HG02610 (cell line): ENCODE results near the gene NUP214.
"Not testable (repeated sequence)": the region's sequence is repeated elsewhere in the genome, so short reads cannot be mapped to it uniquely, and the experiment has no call there.

Experiments used
- ATAC-seq: cut with Tn5 transposase; IDR thresholded peaks from one replicate; pipeline ENCODE4 v1.9.1; 2021; ENCODE audit warnings: mild to moderate bottlenecking, moderate library complexity; ENCODE audit not compliant: unreplicated experiment

Gene NUP214

DNA sequence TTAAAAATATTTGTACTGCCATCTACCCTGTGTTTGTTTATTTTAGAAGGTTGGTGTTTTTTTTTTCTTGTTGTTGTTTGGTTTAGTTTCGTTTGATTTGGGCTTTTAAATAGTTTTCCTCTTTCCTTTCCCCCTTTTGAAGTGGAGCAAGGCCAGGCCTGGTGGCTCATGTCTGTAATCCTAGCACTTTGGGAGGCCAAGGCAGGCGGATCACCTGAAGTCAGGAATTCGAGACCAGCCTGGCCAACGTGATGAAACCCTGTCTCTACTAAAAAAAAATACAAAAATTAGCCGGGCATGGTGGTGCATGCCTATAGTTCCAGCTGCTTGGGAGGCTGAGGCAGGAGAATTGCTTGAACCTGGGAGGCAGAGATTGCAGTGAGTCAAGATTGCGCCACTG is 65.6 kb downstream of the NUP214 start:
- not testable (repeated sequence) for ATAC-seq

DNA sequence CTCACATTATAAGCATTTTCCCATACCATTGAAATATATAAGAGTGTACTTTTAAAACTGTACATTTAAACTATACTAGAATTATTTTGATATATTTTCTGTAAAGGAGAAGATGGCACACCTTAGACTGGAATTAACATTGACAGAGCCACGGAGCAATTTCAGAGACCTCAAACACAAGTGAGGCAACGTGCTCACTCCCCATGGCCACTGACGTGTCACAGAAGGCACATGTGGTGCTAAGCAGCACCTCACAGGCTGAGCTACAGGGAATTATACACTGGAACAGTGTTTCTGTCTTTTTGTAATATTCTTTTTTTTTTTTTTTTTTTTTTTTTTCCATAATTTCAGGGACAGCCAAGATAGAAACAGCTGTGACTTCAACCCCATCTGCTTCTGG is 66.5 kb downstream of the NUP214 start:
- no peak for ATAC-seq

DNA sequence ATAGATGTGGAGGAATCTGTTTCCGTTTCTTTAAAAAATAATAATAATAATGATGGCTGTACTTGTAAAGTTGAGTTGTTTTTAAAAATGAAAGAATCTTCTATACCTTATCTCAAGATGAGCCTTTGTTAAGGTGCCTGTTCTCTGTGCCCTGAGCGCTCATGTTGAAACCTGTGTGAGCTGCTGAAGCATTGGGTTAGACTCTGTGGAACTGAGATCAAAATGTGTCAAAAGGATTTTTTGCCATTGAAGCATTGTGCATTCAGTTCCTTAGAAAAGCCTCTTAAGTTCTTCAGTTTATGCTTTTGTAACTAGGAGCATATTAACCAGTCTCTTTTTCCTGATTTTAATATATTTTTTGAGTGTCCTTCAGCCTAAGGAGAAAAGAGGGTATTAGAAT is 67.7 kb downstream of the NUP214 start:
- ATAC-seq: no peak

DNA sequence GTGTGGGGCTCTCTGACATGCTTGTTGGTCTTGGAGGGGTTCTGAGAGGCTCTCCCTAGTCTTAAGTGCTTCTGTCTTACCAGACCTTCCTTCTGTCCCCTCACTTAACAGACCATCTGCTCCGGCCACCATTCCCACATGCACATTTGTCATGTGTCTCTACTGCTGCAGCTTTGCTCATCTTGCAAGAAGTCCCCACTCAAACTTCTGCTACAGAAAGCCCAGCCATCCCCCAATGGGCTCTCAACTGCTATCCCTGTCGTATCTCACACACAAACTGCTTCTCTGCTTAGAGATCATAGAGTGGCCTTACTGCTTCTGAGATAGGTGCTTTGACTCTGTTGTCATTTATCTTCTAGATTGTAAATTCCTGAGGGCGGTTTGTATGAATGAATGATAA is 69.4 kb downstream of the NUP214 start:
- no peak for ATAC-seq

DNA sequence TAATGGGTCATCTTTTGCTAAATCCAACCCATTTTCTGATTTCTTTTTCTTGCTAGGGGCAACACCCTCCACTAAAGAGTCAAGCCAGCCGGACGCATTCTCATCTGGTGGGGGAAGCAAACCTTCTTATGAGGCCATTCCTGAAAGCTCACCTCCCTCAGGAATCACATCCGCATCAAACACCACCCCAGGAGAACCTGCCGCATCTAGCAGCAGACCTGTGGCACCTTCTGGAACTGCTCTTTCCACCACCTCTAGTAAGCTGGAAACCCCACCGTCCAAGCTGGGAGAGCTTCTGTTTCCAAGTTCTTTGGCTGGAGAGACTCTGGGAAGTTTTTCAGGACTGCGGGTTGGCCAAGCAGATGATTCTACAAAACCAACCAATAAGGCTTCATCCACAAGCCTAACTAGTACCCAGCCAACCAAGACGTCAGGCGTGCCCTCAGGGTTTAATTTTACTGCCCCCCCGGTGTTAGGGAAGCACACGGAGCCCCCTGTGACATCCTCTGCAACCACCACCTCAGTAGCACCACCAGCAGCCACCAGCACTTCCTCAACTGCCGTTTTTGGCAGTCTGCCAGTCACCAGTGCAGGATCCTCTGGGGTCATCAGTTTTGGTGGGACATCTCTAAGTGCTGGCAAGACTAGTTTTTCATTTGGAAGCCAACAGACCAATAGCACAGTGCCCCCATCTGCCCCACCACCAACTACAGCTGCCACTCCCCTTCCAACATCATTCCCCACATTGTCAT is 72.0 kb downstream of the NUP214 start:
- no peak for ATAC-seq

DNA sequence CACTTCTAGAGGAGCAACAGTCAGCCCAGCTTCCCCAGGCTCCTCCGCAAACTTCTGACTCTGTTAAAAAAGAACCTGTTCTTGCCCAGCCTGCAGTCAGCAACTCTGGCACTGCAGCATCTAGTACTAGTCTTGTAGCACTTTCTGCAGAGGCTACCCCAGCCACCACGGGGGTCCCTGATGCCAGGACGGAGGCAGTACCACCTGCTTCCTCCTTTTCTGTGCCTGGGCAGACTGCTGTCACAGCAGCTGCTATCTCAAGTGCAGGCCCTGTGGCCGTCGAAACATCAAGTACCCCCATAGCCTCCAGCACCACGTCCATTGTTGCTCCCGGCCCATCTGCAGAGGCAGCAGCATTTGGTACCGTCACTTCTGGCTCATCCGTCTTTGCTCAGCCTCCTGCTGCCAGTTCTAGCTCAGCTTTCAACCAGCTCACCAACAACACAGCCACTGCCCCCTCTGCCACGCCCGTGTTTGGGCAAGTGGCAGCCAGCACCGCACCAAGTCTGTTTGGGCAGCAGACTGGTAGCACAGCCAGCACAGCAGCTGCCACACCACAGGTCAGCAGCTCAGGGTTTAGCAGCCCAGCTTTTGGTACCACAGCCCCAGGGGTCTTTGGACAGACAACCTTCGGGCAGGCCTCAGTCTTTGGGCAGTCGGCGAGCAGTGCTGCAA is 72.8 kb downstream of the NUP214 start:
- ATAC-seq: no peak

DNA sequence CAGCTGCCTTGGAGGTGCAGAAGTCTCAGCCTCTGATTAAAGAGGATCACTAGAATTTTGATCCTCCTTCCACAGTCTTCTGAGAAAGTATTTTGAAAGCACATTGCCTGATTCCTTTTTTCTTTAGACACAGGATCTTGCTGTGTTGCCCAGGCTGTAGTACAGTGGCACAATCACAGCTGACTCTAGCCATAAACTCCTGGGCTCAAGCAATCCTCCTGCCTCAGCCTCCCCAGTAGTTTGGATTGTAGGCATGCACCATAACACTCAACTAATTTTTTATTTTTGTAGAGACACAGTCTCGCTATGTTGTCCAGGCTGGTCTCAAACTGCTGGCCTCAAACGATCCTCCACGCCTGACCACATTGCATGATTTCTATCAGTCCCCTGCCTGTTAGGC is 76.5 kb downstream of the NUP214 start:
- ATAC-seq: no peak

DNA sequence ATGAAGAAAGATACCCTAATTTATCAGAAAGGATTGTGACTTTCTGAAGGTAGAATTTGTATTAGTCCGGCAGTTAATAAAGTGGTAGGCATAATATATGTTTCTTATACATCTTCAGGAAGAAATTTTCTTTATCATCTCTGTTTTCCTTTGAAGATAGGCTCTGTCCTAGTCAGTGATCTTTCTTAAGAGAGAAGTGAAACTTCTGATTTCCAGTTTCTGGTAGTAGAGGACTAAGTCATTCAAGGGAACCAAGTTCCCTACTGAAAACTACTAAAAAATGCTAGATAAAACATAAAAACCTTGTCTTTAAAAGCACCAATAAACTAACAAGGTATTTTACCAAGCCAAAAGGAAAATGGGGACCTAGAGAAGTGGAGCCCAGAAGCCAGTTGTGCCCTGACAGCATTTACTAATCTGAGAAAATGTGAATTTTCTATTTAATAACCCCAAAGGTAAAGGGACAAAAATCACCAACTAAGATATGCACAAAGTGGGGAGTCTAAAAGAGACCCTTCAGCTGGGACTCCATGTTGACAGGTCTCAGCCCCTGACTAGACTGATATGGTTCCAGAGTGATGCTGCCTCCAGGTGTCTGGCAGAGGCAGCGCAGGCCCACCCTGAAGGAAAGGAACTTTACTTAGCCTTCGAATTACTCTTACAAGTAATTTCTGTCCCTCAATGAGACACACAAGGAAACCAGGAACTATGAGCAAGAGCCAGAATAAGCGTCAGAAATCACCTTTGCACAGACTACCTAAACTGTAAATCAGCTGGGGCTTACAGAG is 78.2 kb downstream of the NUP214 start:
- ATAC-seq: no peak

DNA sequence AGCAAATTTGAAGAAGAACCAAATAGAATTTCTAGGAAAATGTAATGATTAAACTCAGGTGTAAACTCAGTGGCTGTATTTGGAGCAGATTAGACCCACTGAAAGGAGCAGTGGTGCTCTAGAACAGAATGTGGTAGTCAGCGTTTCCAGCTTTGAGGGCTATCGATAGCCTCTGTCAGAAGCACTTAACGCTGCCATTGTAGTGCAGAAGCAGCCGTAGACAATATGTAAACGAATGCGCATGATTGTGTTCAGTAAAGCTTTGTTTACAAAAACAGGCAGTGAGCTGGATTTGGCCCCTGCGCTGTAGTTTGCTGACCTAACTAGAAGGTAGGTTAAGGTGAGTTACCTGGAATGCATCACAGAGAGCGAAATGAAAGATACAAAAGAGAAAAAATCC is 78.9 kb downstream of the NUP214 start:
- ATAC-seq: no peak

DNA sequence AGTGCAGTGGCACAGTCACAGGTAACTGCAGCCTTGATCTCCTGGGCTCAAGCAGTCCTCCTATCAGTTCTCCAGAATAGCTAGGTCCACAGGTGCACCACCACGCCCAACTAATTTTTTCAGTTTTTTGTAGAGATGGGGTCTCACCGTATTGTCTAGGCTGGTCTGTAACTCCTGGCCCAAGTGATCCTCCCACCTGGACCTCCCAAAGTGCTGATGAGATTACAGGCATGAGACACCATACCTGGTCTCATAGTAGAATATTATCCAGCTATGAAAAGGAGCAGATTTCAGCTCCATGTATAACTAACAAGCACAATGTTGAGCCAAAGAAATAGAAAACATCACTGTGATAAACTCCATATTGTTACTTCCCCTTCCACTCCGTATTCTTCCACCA is 81.1 kb downstream of the NUP214 start:
- ATAC-seq: no peak

DNA sequence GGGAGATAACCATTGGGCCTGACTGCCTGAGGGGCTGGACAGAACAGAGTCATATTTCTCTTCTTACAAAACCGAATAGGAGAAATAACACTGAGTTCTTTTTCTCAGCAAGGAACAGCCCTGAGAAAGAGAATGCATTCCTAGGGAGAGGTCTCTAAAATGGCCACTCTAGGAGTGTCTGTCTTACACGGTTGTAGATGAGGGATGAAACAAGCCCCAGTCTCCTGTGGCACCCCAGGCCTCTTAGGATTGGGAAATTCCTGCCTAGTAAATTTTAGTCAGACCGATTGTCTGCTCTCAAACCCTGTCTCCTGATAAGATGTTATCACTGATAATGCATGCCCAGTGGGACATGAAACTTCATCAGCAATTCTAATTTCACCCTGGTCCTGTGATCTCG is 86.5 kb downstream of the NUP214 start:
- not testable (repeated sequence) for ATAC-seq

DNA sequence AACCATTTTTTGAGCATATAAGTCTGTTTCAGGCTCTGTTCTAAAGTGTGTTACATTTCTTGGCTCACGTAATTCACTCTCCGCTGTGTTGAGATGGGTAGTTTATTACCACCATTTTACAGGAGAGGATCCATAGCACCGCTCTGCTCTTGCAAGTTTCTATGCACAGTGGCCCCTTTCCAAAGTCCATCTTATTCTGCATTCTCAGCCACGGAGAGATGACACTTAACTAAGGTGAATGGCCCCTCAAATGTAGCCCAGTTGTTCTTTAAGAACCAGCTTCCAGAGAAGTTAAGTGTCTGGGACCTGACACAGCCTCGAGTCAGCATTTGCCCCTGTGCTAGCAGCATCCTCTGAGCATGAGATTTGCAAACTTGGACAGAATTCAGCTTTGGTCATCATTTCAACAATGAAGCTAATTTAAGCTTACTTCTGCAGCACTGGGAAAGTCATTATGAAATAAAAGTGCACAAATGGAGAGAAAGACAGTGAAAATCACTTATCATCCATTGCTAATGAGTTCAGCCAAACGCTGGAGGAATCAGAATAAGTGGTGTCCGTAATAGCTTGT is 89.0 kb downstream of the NUP214 start:
- no peak for ATAC-seq

DNA sequence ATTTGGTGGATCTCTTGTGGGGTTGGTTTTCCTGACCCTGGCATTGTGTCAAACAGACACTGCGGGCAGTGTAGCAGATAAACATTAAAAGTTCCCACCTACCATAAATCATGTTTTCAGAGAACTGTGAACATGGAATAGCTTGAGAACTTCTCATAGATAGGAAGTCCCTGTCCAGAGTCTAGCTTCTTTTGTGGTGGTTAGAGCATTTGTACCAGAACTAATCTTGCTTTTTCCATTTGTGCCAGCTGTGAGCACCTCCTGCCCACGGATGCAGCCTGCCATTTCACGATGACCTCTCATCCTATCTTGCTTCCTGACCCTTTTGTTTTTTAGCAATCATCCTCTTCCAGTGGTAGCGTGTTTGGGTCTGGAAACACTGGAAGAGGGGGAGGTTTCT is 89.5 kb downstream of the NUP214 start:
- no peak for ATAC-seq

DNA sequence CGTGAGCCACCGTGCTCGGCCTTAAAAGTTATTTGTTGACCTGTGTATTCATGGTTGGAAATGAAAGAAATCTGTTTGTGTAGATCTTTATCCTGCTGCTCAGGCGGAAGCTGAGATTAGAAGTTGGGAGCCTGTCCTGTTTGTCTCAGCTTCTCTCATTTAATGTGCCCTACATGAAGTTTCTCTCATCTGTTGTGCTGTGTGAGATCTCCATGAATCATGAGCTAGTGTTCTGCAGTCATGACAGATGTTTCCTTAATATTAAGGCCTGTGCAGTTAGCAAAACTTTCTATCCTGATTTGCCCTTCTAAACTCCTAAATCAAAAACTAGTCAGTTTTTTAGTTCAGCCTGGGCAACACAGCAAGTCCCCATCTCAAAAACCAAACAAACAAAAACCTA is 91.4 kb downstream of the NUP214 start:
- ATAC-seq: no peak

DNA sequence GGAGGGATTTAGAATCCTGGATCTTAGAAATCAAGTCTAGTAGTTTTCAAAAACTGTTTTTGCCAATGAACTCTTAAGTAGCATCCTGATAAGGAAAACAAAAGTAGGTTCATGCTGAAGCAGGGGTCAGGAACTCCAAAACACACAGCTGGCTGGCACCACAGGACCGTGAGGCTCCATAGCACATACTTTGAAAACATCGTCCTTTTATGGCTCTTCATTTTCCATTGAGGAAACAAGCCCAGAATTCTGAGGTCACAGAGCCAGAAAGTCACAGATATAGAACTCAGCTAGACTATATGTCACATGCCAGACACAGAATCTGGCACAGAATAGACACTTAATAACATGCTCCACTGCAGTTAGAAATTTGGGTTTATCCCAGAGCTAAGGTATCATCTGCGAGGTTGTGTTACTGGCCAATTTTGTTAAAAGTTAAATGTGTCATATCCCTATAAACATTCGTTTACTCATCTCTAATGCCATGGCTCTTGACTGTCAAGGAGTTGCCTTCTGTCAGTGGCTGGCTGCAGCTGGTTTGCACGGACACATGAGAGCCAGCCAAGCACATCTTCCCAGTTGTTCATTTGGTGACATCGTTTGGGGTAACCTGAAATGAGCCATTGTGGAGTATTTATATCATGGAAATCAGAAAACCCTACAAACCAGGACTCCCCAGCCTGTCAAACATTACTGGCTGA is 92.1 kb downstream of the NUP214 start:
- no peak for ATAC-seq

DNA sequence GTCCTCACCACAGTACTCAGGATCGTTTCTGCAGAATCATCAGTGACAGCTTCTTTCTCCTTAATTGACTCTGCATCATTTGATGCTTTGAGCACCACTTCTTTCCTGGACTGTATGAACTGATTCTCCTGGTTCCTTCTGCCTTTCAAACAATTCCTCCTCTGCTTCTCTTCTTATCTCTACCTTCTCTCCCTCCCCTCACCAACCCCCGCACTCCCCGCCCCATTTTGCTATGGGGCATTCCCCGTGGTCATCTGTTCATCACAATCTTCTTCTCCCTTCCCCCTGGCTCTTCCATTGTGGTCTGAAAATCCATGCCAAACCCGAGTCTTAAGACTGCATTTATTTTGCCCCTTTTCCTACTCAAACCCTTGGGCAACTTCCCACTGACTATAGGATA is 93.0 kb downstream of the NUP214 start:
- no peak for ATAC-seq

DNA sequence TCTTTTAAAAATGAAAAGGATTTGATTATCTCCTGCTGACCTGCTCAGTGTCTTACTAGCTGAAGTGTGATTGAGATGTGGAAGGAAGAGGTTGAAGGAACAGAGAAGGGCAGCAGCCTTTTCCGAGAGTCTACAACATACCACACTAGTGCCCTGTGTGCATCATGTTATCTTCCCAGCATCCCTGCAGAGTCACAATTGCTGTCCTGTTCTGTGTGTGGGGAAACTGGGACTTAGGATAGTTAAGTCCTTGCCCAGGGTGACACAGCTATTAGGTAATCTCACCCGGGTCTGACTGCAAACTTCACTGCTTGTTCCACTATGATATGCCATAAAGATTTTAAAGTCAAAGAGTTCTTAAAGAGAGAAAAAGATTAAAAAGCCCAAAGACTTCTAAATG is 95.1 kb downstream of the NUP214 start:
- no peak for ATAC-seq

DNA sequence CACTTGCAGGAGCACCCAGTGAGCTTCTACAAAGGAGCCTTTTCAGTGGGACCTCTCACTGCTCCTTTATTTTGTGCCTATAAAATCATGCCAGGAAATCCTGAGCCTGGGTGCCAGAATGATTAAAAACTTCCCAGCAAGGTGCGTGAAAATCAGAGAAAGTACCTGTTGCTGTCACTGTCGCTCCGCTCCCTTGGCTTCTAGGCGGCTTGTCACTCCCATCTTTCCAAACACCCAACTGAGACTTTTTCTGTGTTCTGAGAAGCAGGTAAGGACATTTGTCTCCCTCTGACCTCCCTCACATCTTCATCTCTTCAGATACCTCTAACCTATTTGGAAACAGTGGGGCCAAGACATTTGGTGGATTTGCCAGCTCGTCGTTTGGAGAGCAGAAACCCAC is 97.1 kb downstream of the NUP214 start:
- ATAC-seq: no peak

DNA sequence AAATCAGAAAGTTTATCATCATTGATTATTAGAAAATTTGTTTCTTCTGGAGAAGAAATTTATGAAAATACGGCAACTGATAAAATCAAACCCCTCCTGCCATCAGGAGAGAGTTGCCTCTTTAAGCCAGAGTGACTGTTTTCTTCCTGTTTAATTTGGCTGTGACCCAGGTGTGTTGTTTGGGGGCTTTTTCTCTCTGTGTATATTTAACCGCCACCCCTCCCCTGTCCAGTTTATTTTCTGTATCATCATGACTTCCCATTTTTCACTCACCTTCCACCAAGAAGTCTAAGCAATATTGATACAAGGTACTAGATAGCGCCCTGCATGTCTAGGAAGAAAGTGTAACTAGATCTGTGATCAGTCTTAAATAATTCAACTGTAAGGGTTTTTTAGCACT is 100.8 kb downstream of the NUP214 start:
- ATAC-seq: no peak

DNA sequence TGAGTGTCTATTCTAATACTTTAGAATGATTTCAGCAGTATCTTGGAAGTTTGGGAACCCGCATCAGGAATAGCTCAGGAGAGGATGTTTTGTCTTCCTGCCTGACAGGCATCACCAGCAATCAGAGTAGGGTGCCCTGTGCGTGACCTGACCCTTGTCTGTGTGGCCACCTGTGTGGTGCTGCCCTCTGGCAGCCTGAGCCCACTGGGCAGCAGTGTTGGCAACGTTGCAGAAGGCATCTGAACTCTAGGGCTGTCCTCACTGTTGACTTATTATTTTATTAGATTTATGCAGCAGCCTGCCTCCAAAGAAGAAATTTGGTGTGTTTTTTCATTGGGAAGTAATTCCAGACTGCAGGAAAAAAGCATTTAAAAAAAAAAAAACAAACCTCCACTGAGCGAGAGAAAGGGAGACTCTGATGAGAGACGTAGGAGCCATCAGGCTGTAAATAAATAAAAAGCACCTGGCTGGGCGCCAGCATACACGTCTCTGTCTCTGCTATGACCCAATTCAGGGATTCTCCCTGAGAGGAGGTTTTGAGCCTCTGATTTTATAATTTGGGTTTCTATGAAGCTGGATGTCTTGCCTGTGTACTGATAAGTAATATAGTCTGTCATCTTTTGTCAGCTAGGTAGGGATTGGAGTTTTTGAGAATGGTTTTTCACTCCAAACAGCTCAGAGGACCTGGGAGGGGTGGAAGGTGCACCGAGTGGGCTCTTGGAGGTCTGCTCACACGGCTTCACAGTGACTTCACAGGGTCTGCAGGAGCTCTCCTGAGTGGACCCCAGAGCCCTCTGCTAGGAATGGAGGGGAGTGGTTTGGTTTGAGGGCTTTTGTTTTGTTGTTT is 101.9 kb downstream of the NUP214 start:
- ATAC-seq: no peak
